Measurements from ENCODE around the gene RXRB.
"Not testable (repeated sequence)": the region's sequence is repeated elsewhere in the genome, so short reads cannot be mapped to it uniquely, and the experiment has no call there.

Gene RXRB

GRCh38 chr6:33200219-33201146, at the start of gene RXRB, which contains the start of gene SLC39A7:
Gene RXRB (minus strand): TSS chr6:33200665. CDS start chr6:33200476, 189 bp downstream.
Gene SLC39A7 (plus strand): TSS chr6:33200867. CDS start chr6:33201246, 379 bp downstream.
- DNase-seq = peak; percentile 88

GRCh38 chr6:33249732-33250630, 49.5 kb upstream of the RXRB start:
- peak; percentile 12 for DNase-seq

GRCh38 chr6:33248932-33249731, 48.7 kb upstream of the RXRB start:
- peak; percentile 96 for DNase-seq

DNA sequence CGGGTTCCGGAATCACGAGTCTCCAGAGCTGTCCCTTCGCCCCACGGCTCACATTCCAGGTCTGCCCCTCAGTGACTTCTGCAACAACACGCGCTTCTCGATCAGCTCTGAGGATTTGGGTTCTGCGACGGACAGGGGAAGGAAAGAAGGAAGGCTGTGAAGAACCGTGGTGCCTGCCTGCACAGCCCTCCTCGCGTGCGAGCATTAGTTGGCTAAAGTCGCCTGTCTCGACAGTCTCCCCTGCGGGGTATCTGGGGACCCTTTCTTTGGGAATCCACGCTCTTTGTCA, 48.1 kb upstream of the RXRB start:
- no peak for DNase-seq

- peak; percentile 49 for DNase-seq
These were observed 47.6 kb upstream of the RXRB start for GRCh38 chr6:33247977-33248642.

DNA sequence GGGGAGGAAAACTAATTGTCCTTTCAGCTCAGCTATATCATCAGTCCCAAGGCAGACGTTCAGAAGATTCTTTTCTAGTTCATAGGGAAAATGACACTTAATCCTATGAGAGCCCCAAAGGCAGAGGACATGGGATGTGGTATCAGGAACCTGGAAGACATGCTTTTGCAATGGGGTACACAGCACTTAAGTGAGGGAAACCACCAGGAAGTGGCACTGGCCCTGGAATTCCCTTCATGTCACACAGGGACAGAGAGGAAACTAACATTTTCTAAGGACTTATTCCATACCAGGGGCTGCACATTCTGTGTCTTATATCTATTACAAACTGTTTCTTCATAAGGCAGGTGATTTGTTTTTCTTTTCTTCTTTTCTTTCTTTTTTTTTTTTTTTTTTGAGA, 43.0 kb upstream of the RXRB start:
- no peak for DNase-seq

DNA sequence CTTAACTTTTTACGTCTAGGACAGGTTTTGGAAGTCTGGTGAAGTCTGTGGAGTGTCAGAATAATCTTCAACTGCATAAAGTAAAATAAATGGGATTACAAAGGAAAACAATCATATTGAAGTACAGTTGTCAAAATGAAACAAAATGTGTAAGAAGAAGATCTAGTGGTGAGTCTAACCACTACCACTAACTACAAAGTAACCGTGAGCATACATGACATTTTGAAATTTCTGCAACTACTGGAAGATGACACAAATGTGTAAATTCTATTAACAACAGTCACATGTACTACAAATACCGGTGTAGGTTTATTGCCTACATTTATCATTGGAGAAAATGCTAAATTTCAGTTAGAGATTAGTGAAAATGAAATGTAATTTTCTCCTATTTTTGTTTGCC, 41.5 kb upstream of the RXRB start:
- no peak for DNase-seq

- DNase-seq = no peak
These were observed 37.3 kb upstream of the RXRB start for GRCh38 chr6:33237741-33238140.

GRCh38 chr6:33236852-33237251, 36.4 kb upstream of the RXRB start:
- no peak for DNase-seq

DNA sequence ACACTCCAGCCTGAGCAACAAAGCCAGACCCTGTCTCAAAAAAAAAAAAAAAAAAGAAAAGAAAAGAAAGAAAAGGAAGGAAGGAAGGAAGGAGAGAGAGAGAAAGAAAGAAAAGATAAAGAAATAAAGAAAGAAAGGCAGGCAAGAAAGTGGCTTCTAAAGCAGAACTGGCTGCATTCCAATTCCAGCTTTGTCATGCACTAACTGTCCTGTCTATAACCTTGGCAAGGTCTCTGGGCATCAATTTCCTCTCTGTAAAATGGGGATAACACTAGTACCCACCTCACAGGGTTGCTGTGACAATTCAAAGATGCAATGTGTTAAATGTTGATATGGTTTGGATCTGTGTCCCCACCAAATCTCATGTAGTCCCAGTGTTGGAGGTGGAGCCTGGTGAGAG, 35.9 kb upstream of the RXRB start:
- DNase-seq = no peak

DNA sequence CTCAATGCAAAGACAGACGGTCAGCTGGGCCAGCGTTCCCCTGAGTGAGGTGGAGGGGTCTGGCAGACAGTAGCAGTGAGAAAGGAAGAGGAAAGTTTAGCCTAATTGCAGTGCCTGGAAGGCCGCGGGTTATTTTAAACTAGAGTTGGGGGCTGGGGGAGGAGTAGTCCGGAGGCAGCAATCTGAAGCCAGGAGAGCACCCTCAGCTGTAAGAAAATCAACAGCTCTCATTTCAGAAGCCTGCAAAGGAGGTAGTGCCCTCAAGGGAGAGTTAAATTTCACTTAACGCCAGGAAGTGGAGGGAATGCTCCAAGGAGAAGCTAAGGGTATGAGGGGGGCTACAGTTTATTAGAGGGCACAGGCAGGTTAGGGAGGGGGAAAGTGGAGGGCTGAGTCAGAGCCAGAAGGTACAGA, 34.8 kb upstream of the RXRB start:
- no peak for DNase-seq

- not testable (repeated sequence) for DNase-seq
These were observed 26.1 kb upstream of the RXRB start for GRCh38 chr6:33226503-33227120.

DNA sequence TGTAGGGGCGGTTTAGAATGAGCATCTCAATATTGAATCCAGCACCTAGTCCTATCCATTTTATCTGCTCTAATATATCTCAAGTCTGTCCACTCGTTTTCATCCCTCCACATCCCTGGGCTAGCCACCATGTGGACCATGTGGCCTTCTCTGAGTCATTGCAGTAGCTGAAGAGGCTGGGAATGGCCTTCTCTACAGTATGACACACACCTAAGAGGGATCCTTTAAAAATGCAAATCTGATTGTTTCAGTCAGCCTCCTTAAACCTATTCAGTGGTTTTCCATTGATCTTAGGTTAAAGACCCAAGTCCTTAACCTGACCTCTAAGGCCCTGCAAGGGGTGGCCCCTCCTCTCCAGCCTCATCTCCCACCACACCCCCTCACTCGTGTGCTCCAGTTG, 17.2 kb upstream of the RXRB start:
- DNase-seq = no peak

- DNase-seq = no peak
These were observed 16.8 kb upstream of the RXRB start for GRCh38 chr6:33217246-33217645.

DNA sequence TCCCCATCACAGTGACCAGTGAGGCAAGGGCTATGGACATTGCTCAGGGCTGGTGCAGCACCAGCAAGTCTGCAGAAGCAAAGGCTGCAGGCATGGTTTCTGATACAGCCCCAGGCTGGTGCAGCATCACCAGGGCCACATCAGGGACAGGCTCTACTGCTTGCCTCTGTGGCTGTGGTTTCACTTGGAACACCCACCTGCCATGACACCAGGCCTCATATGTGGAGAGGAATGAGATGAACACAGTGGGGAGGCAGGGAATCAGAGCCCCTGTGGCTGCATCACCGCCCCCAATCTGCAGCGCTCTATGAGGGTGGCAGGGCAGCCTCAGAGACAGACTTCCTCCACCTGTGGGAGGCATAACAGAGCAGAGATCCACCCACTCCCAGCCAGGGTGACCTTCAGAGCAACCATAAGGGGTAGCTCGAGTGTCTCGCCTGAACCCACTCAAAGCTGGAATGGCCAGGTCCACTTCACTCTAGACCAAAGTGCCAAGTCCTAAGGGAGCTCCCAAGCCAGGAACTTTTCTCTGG, 15.7 kb upstream of the RXRB start:
- no peak for DNase-seq

DNA sequence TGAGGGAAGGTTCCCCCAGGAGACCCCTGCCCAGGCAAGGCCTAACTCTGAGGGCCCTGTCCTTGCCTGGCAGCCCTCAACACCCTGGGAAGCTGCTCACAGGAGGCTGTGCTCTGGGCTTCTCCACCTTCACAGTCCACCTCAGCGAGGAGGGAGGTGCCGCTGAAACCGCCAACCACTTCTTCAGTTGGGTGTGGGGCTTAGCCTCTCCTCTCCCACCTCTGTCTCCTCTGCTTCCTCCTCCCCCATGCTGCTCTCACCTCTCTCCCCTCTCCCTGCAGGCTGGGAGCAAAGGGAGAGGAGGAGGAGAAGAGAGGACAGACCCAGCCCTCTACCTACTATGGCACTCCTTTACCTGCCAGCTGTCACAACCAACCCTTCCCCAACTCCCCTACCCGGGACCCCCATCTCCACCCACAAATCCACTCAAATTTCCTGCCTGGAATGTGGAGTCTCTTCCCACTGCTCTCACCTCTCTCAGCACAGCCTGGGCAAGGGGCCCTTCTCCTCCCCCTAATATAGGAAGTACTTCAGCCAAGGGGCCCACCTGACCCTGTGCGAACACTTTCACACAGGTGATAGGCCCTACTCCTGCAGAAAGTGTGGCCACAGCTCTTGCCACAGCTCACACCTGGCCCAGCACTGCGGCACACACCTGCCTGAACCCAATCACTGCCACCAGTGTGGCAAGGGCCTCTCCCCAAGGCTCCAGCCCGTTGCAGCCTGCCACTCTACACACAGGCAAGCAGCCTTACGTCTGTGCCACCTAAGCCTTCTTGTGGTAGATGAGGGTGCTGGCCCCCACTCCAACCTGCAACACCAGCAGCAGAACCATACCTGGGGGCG, 15.0 kb upstream of the RXRB start:
- DNase-seq = no peak

- DNase-seq = no peak
These were observed 13.5 kb upstream of the RXRB start for GRCh38 chr6:33213989-33214335.

DNA sequence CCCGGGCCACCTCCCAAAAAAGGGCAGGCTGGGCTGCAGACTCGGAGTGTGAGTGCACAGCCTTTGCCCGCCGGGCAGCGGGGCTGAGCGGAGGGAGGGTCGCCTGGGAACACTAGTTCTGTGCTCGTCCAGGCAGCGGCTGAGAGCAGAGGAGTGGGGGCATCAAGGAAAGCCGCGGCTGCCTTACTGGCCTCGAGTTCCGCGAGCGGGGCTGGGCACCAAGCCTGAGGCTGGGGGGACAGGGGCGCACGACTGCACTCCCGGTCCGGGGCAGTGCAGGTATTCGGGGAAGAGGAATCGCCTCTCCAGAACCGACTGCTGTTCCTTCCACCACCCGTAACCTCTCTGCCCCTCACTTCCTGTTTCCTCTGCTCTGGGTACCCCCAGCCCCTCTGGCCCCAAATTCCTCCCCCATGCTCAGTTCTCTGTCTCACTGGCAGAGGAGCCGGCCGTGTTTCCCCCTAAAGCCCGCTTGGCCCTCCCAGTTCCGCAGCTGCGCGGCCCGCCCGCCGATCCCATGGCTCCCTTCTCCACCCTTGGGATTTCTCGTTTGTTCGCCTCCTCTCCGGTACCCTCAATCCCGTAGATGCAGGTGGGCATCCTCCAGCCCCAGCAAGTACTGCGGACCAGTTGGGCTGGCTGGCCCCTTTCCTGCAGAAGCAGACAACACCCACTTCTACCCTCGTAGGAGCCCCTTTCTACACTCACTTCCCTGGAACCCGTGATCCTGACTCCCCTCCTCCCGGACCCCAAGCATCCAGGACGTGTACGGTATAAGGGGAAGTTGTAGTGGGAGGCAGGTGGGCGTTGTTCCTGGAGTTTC, 12.9 kb upstream of the RXRB start:
- no peak for DNase-seq

DNA sequence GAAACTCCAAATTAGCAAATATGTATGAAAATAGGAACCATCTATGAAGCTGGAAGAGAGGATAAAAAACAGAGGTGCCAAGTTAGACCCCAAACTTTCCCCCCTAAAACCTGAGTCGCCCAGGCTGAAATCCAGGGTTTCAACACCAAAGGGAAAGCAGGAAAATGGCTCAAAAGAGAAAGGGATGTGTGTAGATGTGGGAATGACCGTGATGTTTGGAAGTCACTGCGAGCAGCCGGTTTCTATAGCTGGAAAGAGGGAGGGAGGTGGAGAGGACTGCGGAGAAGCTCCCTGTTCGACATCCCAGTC, 12.3 kb upstream of the RXRB start:
- DNase-seq = no peak

Measured in NCI-H524 treated with DMSO at 0.1 percent for 48 hours (cell line).